ENCODE results near the gene SH3TC1.

Gene SH3TC1

DNA sequence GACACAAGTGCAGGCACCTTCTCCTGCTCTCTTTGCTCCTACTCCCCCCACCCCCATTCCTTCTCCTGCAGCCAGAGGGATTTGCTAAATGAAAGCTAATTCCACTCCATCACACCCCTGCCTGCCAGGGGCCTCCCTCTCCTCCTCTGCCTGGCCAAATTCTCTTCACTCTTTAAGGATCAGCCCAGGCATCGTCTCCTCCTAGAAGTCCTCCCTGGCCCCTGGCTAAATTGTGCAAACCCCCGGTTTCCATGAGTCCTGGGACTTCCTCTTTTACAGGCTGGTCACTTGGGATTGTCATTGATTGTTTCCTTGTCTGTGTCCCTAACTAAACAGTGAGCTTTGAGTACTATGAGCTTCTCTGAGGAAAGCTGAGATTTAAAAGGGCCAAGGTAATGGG is 31.8 kb upstream of the SH3TC1 start:
- no peak overlapping the region for H3K4me3 ChIP-seq (ENCODE audit: low read depth, low read length)
- CTCF ChIA-PET, result interaction anchor here (2.5 kb wide), 1 partner anchor 9 kb away, joined by 17 read pairs; no protein-coding TSS in a partner anchor
- POLR2A ChIA-PET, result no interaction called here
- no peak for DNase-seq (ENCODE audit: low read depth, low spot score)
- TF ChIP-seq, protein P1, sequence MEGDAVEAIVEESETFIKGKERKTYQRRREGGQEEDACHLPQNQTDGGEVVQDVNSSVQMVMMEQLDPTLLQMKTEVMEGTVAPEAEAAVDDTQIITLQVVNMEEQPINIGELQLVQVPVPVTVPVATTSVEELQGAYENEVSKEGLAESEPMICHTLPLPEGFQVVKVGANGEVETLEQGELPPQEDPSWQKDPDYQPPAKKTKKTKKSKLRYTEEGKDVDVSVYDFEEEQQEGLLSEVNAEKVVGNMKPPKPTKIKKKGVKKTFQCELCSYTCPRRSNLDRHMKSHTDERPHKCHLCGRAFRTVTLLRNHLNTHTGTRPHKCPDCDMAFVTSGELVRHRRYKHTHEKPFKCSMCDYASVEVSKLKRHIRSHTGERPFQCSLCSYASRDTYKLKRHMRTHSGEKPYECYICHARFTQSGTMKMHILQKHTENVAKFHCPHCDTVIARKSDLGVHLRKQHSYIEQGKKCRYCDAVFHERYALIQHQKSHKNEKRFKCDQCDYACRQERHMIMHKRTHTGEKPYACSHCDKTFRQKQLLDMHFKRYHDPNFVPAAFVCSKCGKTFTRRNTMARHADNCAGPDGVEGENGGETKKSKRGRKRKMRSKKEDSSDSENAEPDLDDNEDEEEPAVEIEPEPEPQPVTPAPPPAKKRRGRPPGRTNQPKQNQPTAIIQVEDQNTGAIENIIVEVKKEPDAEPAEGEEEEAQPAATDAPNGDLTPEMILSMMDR (IDR thresholded peaks at IDR 0.05; ENCODE audit: insufficient read depth, low read length, missing control alignments), result no peak

DNA sequence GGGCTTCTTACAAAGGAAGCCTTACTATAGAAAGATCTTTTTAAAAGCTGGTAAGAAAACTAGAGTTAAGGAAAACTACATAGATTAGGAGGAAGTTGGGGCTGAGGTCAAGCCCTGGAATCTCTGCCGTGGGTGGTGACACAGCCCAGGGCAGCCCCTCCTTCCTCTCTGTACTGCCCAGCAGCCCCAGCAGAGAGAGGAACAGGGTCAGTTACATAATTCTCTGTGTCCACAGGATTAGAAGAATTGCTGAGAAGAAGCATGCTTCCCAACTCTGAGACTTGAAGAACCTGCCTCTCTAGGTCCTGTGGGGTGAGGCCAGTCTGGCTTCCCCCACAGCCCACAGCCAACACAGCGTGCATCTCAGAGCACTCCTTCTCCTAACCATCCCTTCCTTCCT is 31.3 kb upstream of the SH3TC1 start:
- H3K4me3 ChIP-seq (ENCODE audit: low read depth, low read length), result no peak overlapping the region
- CTCF ChIA-PET, result interaction anchor here (2.5 kb wide), 1 partner anchor 9 kb away, joined by 17 read pairs; no protein-coding TSS in a partner anchor
- TF ChIP-seq, protein P1 (IDR thresholded peaks at IDR 0.05; ENCODE audit: insufficient read depth, low read length, missing control alignments), result no peak
- POLR2A ChIA-PET, result no interaction called here
- DNase-seq (ENCODE audit: low read depth, low spot score), result no peak

DNA sequence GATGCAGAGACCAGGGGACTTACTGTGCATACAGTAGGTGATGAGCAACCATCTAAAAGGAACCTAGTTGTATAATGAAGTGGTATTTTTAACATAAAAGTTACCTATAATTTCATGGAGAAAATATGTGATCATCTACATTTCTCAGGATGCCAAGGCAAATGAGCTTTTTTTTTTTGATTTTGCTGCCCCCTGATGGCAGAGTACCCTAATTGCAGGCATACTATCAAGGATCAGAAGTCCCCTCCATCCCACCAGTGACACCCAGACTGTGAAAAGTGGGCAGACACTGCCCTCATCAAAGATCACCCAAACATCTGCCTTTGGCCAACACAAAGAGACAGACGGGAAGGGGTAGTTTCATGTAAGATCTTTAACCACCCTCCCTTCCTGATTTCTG is 30.9 kb upstream of the SH3TC1 start:
- ChIA-PET POLR2A (no interaction called here), CTCF (interaction anchor here (2.5 kb wide), 1 partner anchor 8 kb away, joined by 17 read pairs; no protein-coding TSS in a partner anchor)
- TF ChIP-seq, protein P1 (IDR thresholded peaks at IDR 0.05; ENCODE audit: insufficient read depth, low read length, missing control alignments), result peak; percentile 3

DNA sequence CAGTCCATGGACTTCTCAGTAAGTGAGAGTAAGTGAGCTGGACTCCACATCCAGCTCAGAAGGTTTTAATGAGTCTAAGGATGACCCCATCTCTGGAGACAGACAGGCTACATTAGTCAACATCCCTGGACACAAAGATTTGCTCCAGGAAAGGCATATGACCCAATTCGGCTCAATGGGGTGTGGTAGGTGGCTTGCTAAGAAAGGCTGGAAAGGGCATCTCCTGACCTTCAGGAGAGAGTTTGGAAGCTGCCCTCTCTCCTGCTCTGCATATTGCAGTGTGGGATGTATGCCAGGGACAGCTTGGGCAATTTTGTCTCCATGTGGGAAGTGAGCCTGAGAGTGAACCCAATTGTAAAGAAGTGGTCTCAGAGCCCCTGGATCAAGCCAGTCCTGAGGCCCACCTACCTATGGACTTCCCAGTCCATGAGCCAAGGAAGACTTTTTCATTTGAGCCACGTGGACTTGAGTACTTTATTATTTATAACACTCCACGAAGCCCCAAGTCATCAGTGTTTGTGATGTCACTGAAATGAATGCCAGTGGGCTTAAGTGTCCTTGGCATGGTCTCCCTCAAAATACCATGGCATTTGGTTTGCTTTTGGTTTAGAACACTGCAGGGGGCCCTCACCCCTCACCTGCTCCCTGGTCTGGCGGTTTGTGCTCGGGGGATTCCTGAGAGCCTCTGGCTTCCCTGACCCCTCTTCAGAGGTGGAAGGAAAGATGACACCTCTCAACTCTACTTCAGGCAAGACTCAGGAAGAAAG is 30.1 kb upstream of the SH3TC1 start:
- POLR2A ChIA-PET, result no interaction called here
- CTCF ChIA-PET, result interaction anchor here (0.9 to 2.5 kb wide), 3 partner anchors 8 to 237 kb away, joined by 3 to 17 read pairs (median 4); no protein-coding TSS in a partner anchor
- H3K4me3 ChIP-seq (ENCODE audit: low read depth, low read length), result no peak overlapping the region
- no peak for DNase-seq (ENCODE audit: low read depth, low spot score)
- TF ChIP-seq, protein P1 (IDR thresholded peaks at IDR 0.05; ENCODE audit: insufficient read depth, low read length, missing control alignments), result no peak

More for the DNA sequence above, 30.9 kb upstream of the SH3TC1 start:
- no peak for DNase-seq (ENCODE audit: low read depth, low spot score)
- H3K4me3 ChIP-seq (ENCODE audit: low read depth, low read length), result no peak overlapping the region

DNA sequence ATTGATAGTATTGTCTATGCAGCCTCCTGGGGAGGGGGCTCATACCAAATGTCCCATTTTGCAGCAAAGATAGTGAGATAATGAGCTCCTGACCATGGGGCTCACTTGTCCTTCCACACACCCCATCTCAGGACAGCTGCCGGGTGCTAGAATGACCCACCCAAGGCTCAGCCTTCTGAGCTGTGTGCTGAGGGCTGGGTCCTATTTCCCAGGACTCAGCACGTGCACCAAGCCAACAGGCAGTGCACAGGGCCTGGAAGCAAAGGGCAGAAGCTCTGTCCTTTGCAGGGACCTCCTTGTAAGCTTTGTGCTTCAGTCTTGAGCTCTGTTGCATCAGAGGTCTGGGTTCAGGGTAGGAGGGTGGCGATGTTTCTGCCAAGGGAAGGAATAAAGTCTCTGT is 29.3 kb upstream of the SH3TC1 start:
- TF ChIP-seq, protein P1 (IDR thresholded peaks at IDR 0.05; ENCODE audit: insufficient read depth, low read length, missing control alignments), result no peak
- ChIA-PET POLR2A (no interaction called here), CTCF (interaction anchor here (0.9 to 1.5 kb wide), 2 partner anchors 9 to 236 kb away, joined by 3 to 4 read pairs; no protein-coding TSS in a partner anchor)
- no peak overlapping the region for H3K4me3 ChIP-seq (ENCODE audit: low read depth, low read length)
- no peak for DNase-seq (ENCODE audit: low read depth, low spot score)

DNA sequence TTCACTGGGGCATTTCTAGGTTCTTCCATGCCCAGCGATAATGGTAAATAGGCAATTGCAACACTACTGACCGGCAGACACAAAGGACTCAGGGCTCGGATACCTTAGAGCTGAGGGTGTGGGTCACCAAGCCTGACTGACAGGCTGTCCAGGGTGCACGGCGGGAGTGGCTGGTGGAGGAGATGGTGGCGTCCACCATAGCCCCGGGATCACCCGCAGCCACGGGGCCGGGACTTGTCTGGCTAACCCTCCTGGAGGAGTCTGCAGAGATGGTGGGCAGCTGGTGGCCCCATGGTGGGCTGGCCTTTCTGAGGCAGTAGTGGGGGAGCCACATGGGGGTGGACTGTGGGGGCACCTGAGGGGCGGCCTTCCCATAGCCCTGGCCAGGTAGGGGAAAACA is 28.7 kb upstream of the SH3TC1 start:
- POLR2A ChIA-PET, result no interaction called here
- TF ChIP-seq, protein P1 (IDR thresholded peaks at IDR 0.05; ENCODE audit: insufficient read depth, low read length, missing control alignments), result no peak
- H3K4me3 ChIP-seq (ENCODE audit: low read depth, low read length), result no peak overlapping the region
- CTCF ChIA-PET, result interaction anchor here (0.9 to 1.5 kb wide), 2 partner anchors 10 to 235 kb away, joined by 3 to 4 read pairs; no protein-coding TSS in a partner anchor
- DNase-seq (ENCODE audit: low read depth, low spot score), result no peak
